IMR-90 (cell line): Measurements from ENCODE around the gene RNF149. TPM values are rescaled to one million over a fixed set of nuclear protein-coding genes. Genes with fewer than 3 reads are reported as not detected.

Experiments
- ATAC-seq: fragments of 200-7000 bp; cut with Tn5 transposase; 2 replicates; pipeline ENCODE4 v1.9.1; 2020; ENCODE audit warnings: low read depth, mild to moderate bottlenecking, moderate library complexity
- BruUV-seq: library from RNA; stranded (reverse); fragments of 400-500 nt; replicated peaks from 2 replicates; lab custom pipeline; 2021; lab: Mats Ljungman, UMichigan
- CTCF ChIA-PET: fragments of 300-600 bp; formaldehyde crosslinking; extraction: SDS; loops from one replicate; lab custom pipeline; 2021; ENCODE audit warnings: antibody characterized with exemption; lab: Yijun Ruan, JAX
- POLR2A ChIA-PET: fragments of 300-600 bp; sonication (Branson Sonifier 250); formaldehyde crosslinking; loops from one replicate; lab custom pipeline; 2022; ENCODE audit warnings: antibody characterized with exemption; ENCODE audit not compliant: unreplicated experiment; lab: Charles Lee
- DNase-seq: peaks from one replicate; pipeline ENCODE4 v3.0.0; 2013
- H2AFZ ChIP-seq: replicated peaks from 2 replicates; pipeline ENCODE3; 2013; ENCODE audit warnings: low read length, mild to moderate bottlenecking; ENCODE audit not compliant: poor library complexity
- H2AK5ac ChIP-seq: 2 replicates; pipeline ENCODE4 v1.6.1; 2013; ENCODE audit warnings: low read depth, low read length, inconsistent platforms
- H2AK9ac ChIP-seq: replicated peaks from 2 replicates; pipeline ENCODE3; 2013; ENCODE audit warnings: mild to moderate bottlenecking, low read depth, low read length, moderate library complexity; ENCODE audit not compliant: poor library complexity
- H2BK120ac ChIP-seq: 2 replicates; pipeline ENCODE4 v1.6.1; 2013; ENCODE audit warnings: low read depth, low read length, inconsistent platforms
- H2BK15ac ChIP-seq: 3 replicates; pipeline ENCODE4 v1.6.1; 2013; ENCODE audit warnings: low read depth, low read length, inconsistent platforms
- H2BK20ac ChIP-seq: 2 replicates; pipeline ENCODE4 v1.6.1; 2013; ENCODE audit warnings: low read depth, mild to moderate bottlenecking, inconsistent platforms, low read length, moderate library complexity
- H2BK5ac ChIP-seq: 2 replicates; pipeline ENCODE4 v1.6.1; 2013; ENCODE audit warnings: mild to moderate bottlenecking, low read depth, low read length, inconsistent platforms; ENCODE audit not compliant: poor library complexity, severe bottlenecking
- H3K14ac ChIP-seq: replicated peaks from 2 replicates; pipeline ENCODE4 v1.6.1; 2013; ENCODE audit warnings: low read depth, low read length, inconsistent platforms
- H3K18ac ChIP-seq: 2 replicates; pipeline ENCODE4 v1.6.1; 2013; ENCODE audit warnings: low read depth, low read length, control low read depth
- H3K23ac ChIP-seq: 2 replicates; pipeline ENCODE4 v1.6.1; 2013; ENCODE audit warnings: low read depth, low read length, inconsistent platforms
- H3K27ac ChIP-seq: 2 replicates; pipeline ENCODE4 v1.5.1; 2013; ENCODE audit warnings: mild to moderate bottlenecking, control low read depth, low read length; ENCODE audit not compliant: insufficient read depth
- H3K27me3 ChIP-seq: 2 replicates; pipeline ENCODE4 v1.6.1; 2013; ENCODE audit warnings: low read length; ENCODE audit not compliant: control insufficient read depth, insufficient read depth
- H3K36me3 ChIP-seq: 2 replicates; pipeline ENCODE4 v1.6.1; 2013; ENCODE audit warnings: low read length, mixed read lengths; ENCODE audit not compliant: control insufficient read depth, insufficient read depth
- H3K4ac ChIP-seq: 2 replicates; pipeline ENCODE4 v1.6.1; 2013; ENCODE audit warnings: low read depth, low read length, inconsistent platforms
- H3K4me1 ChIP-seq: 2 replicates; pipeline ENCODE4 v1.6.1; 2013; ENCODE audit warnings: low read length, mixed read lengths; ENCODE audit not compliant: control insufficient read depth, insufficient read depth
- H3K4me2 ChIP-seq: 2 replicates; pipeline ENCODE4 v1.6.1; 2013; ENCODE audit warnings: low read depth, mild to moderate bottlenecking, control low read depth, low read length, moderate library complexity
- H3K4me3 ChIP-seq: 2 replicates; pipeline ENCODE4 v1.5.1; 2013; ENCODE audit warnings: low read depth, mild to moderate bottlenecking, control low read depth, low read length, moderate library complexity; ENCODE audit not compliant: insufficient read depth
- H3K56ac ChIP-seq: 2 replicates; pipeline ENCODE4 v1.6.1; 2013; ENCODE audit warnings: low read length, inconsistent platforms; ENCODE audit not compliant: insufficient read depth; ENCODE audit errors: extremely low read depth
- H3K79me1 ChIP-seq, 2 experiments: 2 replicates each; pipeline ENCODE4 v1.6.1; 2013; ENCODE audit warnings: low read length in 2 of 2, inconsistent platforms in 1 of 2, low read depth in 1 of 2
- H3K9ac ChIP-seq: 2 replicates; pipeline ENCODE4 v1.6.1; 2013; ENCODE audit warnings: low read depth, low read length, control low read depth
- H3K9me1 ChIP-seq: 2 replicates; pipeline ENCODE4 v1.6.1; 2013; ENCODE audit warnings: low read length, inconsistent platforms; ENCODE audit not compliant: insufficient read depth
- H3K9me3 ChIP-seq: 2 replicates; pipeline ENCODE4 v1.6.1; 2013; ENCODE audit warnings: low read length; ENCODE audit not compliant: control insufficient read depth, insufficient read depth
- H4K20me1 ChIP-seq: 2 replicates; pipeline ENCODE4 v1.6.1; 2013; ENCODE audit warnings: low read length, inconsistent platforms; ENCODE audit not compliant: insufficient read depth
- H4K5ac ChIP-seq: 2 replicates; pipeline ENCODE4 v1.6.1; 2013; ENCODE audit warnings: mild to moderate bottlenecking, low read depth, low read length, control low read depth
- H4K8ac ChIP-seq, 2 experiments: 2 replicates each; pipeline ENCODE4 v1.6.1; 2013; ENCODE audit warnings: low read depth in 2 of 2, low read length in 2 of 2, control low read depth in 1 of 2, inconsistent platforms in 1 of 2
- H4K91ac ChIP-seq: 2 replicates; pipeline ENCODE4 v1.6.1; 2013; ENCODE audit warnings: low read depth, low read length, inconsistent platforms; ENCODE audit not compliant: insufficient read depth
- CEBPB ChIP-seq: IDR thresholded peaks from 2 replicates; pipeline ENCODE4 v1.6.1; 2012; ENCODE audit warnings: low read depth, low read length, improper control_type of control experiment
- MXI1 ChIP-seq: IDR thresholded peaks from 2 replicates; pipeline ENCODE4 v1.6.1; 2012; ENCODE audit warnings: low read depth, mild to moderate bottlenecking, low read length, moderate library complexity, borderline replicate concordance
- RCOR1 ChIP-seq: IDR thresholded peaks from 2 replicates; pipeline ENCODE4 v1.6.1; 2012; ENCODE audit warnings: mild to moderate bottlenecking, low read length, improper control_type of control experiment; ENCODE audit not compliant: insufficient replicate concordance
- WGBS, 2 experiments: methylation state at CpG; one replicate each; pipeline versions ENCODE4 v1.1.5 to v1.1.7; 2013; ENCODE audit warnings: missing lambda C conversion rate in 2 of 2; ENCODE audit not compliant: insufficient read length in 1 of 2; ENCODE audit errors: extremely low coverage in 2 of 2; 5-methylcytosine and 5-hydroxymethylcytosine counted together
- dilution Hi-C: fragments of 300-500 bp; cut with HindIII; formaldehyde crosslinking; loops from one replicate; pipeline ENCODE4 v1.14.3; 2018; ENCODE audit warnings: low sequenced_read_pairs; ENCODE audit not compliant: unreplicated experiment
- in situ Hi-C: fragments of 300-500 bp; cut with MboI; formaldehyde crosslinking; loops from 3 replicates; pipeline ENCODE4 v1.14.3; 2019; ENCODE audit warnings: low sequenced_read_pairs, inconsistent platforms, mixed read lengths
- intact Hi-C: fragments of 100-400 bp; cut with micrococcal nuclease; formaldehyde crosslinking; loops from 2 replicates; pipeline ENCODE4 v1.10.0; 2022
- polyA plus RNA-seq, 3 experiments: library from polyadenylated mRNA; depleted of rRNA; stranded (reverse); fragments of >200 nt; gene quantifications; 2 replicates each; pipeline ENCODE4 v1.2.3, GENCODE V29; 2012; ENCODE audit warnings: low replicate concordance in 1 of 3
- total RNA-seq: library from RNA; depleted of rRNA; stranded (reverse); fragments of >200 nt; gene quantifications from 2 replicates; pipeline ENCODE4 v1.2.3, GENCODE V29; 2012

Gene RNF149
- total and polyA plus RNA-seq, 2 of the 4 experiments (the other 2 are of a cell fraction), result 14.5 to 18.6 TPM

DNA sequence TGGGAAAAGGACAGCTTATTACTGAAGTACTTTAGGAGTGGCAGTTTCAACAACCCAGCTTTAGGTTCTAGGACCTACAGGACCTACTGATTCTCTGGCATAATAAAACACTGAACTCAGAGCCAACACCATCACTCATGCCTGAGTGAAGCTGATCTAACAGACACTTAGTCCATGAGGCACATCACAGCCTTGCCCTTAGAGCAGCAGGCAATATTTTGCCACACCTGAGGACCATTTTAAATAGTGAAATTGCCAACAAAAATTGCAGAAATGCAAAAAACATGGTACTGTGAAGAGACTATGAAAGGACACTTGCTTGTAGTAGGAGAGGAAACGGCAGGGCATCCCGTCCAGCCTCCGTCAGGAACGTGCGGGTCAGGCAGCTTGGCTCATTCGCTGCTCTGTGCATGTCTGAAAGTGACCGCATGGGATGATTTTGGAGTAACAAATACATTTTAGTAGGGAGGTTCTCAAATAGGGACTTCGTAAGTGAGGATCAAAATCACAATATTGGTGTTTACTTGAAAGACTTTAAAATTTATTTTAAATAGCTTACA is 37.7 kb downstream of the RNF149 start:
- no peak overlapping the region for H4K5ac ChIP-seq
- H3K9me1 ChIP-seq, result no peaks in the 10 kb centered on the region
- no peaks in the 10 kb centered on the region for H3K9me3 ChIP-seq
- H3K4me2 ChIP-seq, result no peak overlapping the region
- BruUV-seq, result no TSS peak
- no peak overlapping the region for H2AK9ac ChIP-seq
- H3K79me1 ChIP-seq, result peaks cover 10 to 11% of the 10 kb centered on the region in 2 experiments; a peak in 3 of 4 replicates
- no peak overlapping the region; the same call in 1 of the 2 replicates for H3K23ac ChIP-seq
- intact Hi-C loops, result no loop called here
- H2BK5ac ChIP-seq, result no peak overlapping the region
- CTCF ChIA-PET, result no interaction called here
- H2AFZ ChIP-seq, result no peak overlapping the region
- H2BK120ac ChIP-seq, result no peak overlapping the region
- in situ Hi-C loops, result no loop called here
- H4K91ac ChIP-seq, result no peak overlapping the region
- no peak overlapping the region for H3K4ac ChIP-seq
- no peaks in the 10 kb centered on the region for H4K20me1 ChIP-seq
- dilution Hi-C loops, result no loop called here
- no peak overlapping the region for H2BK15ac ChIP-seq
- no peak overlapping the region for H3K18ac ChIP-seq
- no peak overlapping the region for H2BK20ac ChIP-seq
- H3K27me3 ChIP-seq, result no peaks in the 10 kb centered on the region
- no peak overlapping the region for H2AK5ac ChIP-seq
- H3K36me3 ChIP-seq, result peaks cover 36% of the 10 kb centered on the region
- H3K4me1 ChIP-seq, result no peaks in the 10 kb centered on the region
- 96% methylated on average over 6 of the region's 8 CpGs; no CpG with 5 or more reads in 1 of the 2 experiments for WGBS, 2 experiments
- no peak overlapping the region for H3K9ac ChIP-seq
- TF ChIP-seq MXI1 (no peak), RCOR1 (no peak), CEBPB (no peak)
- POLR2A ChIA-PET, result no interaction called here
- no peak overlapping the region for H3K4me3 ChIP-seq
- ATAC-seq (no peak), DNase-seq (no peak)
- H4K8ac ChIP-seq, result no peak overlapping the region
- H3K14ac ChIP-seq, result no peak overlapping the region
- no peak overlapping the region for H3K56ac ChIP-seq
- no peak overlapping the region for H3K27ac ChIP-seq
